ENCODE measurements around the gene ARHGAP18. TPM values are rescaled to one million over a fixed set of nuclear protein-coding genes. Genes with fewer than 3 reads are reported as not detected.

The ARHGAP18 gene
- total and polyA plus RNA-seq, 2 of the 13 experiments (the other 11 are each of a cell fraction or from before 2014, with no cell fraction given) = 58.2 to 115 TPM

DNA sequence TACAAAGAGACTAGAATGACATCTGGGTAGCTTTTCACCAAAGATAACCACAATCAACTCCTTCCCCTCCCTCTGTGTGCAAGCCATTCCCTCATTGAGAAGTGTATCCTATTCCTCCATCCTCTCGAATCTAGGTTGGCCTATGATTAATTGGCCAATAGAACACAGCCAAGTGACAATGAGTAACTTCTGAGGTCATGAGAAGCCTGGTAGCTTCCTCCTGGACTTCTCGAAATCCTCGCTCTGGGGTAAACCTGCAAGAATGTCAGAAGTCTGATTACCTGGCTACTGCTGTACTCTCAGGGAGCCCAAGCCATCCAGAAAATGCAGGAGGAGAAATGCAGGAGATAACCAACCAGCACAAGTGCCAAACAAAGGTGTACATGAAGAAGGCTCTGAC, 13.1 kb downstream of the ARHGAP18 start (continued):
- TF ChIP-seq, protein P1, sequence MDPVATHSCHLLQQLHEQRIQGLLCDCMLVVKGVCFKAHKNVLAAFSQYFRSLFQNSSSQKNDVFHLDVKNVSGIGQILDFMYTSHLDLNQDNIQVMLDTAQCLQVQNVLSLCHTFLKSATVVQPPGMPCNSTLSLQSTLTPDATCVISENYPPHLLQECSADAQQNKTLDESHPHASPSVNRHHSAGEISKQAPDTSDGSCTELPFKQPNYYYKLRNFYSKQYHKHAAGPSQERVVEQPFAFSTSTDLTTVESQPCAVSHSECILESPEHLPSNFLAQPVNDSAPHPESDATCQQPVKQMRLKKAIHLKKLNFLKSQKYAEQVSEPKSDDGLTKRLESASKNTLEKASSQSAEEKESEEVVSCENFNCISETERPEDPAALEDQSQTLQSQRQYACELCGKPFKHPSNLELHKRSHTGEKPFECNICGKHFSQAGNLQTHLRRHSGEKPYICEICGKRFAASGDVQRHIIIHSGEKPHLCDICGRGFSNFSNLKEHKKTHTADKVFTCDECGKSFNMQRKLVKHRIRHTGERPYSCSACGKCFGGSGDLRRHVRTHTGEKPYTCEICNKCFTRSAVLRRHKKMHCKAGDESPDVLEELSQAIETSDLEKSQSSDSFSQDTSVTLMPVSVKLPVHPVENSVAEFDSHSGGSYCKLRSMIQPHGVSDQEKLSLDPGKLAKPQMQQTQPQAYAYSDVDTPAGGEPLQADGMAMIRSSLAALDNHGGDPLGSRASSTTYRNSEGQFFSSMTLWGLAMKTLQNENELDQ (CRISPR knock-in tag; IDR thresholded peaks at IDR 0.05; ENCODE audit: borderline replicate concordance) = no peak
- TF ChIP-seq, protein P2, sequence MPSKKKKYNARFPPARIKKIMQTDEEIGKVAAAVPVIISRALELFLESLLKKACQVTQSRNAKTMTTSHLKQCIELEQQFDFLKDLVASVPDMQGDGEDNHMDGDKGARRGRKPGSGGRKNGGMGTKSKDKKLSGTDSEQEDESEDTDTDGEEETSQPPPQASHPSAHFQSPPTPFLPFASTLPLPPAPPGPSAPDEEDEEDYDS (CRISPR knock-in tag; IDR thresholded peaks at IDR 0.05) = 0 out of 2 replicates have a peak, but pooled peaks have one; percentile 6
- TF ChIP-seq, protein P3, sequence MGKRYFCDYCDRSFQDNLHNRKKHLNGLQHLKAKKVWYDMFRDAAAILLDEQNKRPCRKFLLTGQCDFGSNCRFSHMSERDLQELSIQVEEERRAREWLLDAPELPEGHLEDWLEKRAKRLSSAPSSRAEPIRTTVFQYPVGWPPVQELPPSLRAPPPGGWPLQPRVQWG (CRISPR knock-in tag; IDR thresholded peaks at IDR 0.05; ENCODE audit: borderline replicate concordance, low read depth) = no peak
- TF ChIP-seq, protein P4, sequence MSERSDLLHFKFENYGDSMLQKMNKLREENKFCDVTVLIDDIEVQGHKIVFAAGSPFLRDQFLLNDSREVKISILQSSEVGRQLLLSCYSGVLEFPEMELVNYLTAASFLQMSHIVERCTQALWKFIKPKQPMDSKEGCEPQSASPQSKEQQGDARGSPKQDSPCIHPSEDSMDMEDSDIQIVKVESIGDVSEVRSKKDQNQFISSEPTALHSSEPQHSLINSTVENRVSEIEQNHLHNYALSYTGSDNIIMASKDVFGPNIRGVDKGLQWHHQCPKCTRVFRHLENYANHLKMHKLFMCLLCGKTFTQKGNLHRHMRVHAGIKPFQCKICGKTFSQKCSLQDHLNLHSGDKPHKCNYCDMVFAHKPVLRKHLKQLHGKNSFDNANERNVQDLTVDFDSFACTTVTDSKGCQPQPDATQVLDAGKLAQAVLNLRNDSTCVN (CRISPR knock-in tag; IDR thresholded peaks at IDR 0.05; ENCODE audit: borderline replicate concordance) = no peak
- TF ChIP-seq SAP130 (CRISPR knock-in tag; IDR thresholded peaks at IDR 0.05; ENCODE audit: low read depth) (0 out of 2 replicates have a peak, but pooled peaks have one; percentile 5), ZNF121 (CRISPR knock-in tag; IDR thresholded peaks at IDR 0.05) (no peak), ZFX (CRISPR knock-in tag; IDR thresholded peaks at IDR 0.05; ENCODE audit: low read depth) (0 out of 2 replicates have a peak, but pooled peaks have one; percentile 15), ZNF557 (CRISPR knock-in tag; IDR thresholded peaks at IDR 0.05) (no peak), POLR2G (IDR thresholded peaks at IDR 0.05; ENCODE audit: low read depth, low read length) (peak; percentile 22; the same call in 1 of the 2 replicates), PRMT3 (CRISPR knock-in tag; IDR thresholded peaks at IDR 0.05; ENCODE audit: borderline replicate concordance, low read depth) (no peak), SP5 (CRISPR knock-in tag; IDR thresholded peaks at IDR 0.05; ENCODE audit: borderline replicate concordance, low read depth) (no peak)
- TF ChIP-seq, protein P5, sequence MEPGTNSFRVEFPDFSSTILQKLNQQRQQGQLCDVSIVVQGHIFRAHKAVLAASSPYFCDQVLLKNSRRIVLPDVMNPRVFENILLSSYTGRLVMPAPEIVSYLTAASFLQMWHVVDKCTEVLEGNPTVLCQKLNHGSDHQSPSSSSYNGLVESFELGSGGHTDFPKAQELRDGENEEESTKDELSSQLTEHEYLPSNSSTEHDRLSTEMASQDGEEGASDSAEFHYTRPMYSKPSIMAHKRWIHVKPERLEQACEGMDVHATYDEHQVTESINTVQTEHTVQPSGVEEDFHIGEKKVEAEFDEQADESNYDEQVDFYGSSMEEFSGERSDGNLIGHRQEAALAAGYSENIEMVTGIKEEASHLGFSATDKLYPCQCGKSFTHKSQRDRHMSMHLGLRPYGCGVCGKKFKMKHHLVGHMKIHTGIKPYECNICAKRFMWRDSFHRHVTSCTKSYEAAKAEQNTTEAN (CRISPR knock-in tag; conservative IDR thresholded peaks at IDR 0.05) = no peak
- TF ChIP-seq, protein P6, sequence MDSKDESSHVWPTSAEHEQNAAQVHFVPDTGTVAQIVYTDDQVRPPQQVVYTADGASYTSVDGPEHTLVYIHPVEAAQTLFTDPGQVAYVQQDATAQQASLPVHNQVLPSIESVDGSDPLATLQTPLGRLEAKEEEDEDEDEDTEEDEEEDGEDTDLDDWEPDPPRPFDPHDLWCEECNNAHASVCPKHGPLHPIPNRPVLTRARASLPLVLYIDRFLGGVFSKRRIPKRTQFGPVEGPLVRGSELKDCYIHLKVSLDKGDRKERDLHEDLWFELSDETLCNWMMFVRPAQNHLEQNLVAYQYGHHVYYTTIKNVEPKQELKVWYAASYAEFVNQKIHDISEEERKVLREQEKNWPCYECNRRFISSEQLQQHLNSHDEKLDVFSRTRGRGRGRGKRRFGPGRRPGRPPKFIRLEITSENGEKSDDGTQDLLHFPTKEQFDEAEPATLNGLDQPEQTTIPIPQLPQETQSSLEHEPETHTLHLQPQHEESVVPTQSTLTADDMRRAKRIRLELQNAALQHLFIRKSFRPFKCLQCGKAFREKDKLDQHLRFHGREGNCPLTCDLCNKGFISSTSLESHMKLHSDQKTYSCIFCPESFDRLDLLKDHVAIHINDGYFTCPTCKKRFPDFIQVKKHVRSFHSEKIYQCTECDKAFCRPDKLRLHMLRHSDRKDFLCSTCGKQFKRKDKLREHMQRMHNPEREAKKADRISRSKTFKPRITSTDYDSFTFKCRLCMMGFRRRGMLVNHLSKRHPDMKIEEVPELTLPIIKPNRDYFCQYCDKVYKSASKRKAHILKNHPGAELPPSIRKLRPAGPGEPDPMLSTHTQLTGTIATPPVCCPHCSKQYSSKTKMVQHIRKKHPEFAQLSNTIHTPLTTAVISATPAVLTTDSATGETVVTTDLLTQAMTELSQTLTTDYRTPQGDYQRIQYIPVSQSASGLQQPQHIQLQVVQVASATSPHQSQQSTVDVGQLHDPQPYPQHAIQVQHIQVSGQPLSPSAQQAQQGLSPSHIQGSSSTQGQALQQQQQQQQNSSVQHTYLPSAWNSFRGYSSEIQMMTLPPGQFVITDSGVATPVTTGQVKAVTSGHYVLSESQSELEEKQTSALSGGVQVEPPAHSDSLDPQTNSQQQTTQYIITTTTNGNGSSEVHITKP (CRISPR knock-in tag; IDR thresholded peaks at IDR 0.05; ENCODE audit: low read depth) = no peak
- TF ChIP-seq, protein P7, sequence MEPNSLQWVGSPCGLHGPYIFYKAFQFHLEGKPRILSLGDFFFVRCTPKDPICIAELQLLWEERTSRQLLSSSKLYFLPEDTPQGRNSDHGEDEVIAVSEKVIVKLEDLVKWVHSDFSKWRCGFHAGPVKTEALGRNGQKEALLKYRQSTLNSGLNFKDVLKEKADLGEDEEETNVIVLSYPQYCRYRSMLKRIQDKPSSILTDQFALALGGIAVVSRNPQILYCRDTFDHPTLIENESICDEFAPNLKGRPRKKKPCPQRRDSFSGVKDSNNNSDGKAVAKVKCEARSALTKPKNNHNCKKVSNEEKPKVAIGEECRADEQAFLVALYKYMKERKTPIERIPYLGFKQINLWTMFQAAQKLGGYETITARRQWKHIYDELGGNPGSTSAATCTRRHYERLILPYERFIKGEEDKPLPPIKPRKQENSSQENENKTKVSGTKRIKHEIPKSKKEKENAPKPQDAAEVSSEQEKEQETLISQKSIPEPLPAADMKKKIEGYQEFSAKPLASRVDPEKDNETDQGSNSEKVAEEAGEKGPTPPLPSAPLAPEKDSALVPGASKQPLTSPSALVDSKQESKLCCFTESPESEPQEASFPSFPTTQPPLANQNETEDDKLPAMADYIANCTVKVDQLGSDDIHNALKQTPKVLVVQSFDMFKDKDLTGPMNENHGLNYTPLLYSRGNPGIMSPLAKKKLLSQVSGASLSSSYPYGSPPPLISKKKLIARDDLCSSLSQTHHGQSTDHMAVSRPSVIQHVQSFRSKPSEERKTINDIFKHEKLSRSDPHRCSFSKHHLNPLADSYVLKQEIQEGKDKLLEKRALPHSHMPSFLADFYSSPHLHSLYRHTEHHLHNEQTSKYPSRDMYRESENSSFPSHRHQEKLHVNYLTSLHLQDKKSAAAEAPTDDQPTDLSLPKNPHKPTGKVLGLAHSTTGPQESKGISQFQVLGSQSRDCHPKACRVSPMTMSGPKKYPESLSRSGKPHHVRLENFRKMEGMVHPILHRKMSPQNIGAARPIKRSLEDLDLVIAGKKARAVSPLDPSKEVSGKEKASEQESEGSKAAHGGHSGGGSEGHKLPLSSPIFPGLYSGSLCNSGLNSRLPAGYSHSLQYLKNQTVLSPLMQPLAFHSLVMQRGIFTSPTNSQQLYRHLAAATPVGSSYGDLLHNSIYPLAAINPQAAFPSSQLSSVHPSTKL (CRISPR knock-in tag; IDR thresholded peaks at IDR 0.05) = no peak
